HG03442 (cell line): ENCODE results near the gene GATAD2A.
"Not testable (repeated sequence)": the region's sequence is repeated elsewhere in the genome, so short reads cannot be mapped to it uniquely, and the experiment has no call there.

Source experiments
- ATAC-seq: cut with Tn5 transposase; IDR thresholded peaks from one replicate; pipeline ENCODE4 v1.9.1; 2021; ENCODE audit warnings: mild to moderate bottlenecking, moderate library complexity; ENCODE audit not compliant: unreplicated experiment

GATAD2A gene

DNA sequence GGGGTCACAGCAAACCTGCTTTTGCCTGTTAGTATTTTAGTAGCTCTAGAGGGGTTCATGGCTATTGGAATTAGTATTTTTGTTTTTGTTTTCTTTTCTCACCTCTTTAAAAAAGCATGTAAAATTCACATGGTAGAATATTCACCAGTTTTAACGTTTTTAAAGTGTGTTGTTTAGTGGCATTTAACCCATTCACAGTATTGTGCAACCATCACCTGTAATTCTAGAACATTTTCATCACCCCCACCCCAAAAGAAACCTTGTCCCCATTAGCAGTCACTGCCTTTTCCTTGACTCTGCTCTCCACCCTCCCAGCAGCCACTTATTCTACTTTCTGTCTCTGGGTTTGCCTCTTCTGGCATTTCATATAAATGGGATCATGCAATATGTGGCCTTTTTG is 39.8 kb downstream of the GATAD2A start:
- no peak for ATAC-seq

- peak; percentile 37 for ATAC-seq
These were observed 40.5 kb downstream of the GATAD2A start for GRCh38 chr19:19445911-19446361.

GRCh38 chr19:19446655-19447437 is 41.4 kb downstream of the GATAD2A start:
- no peak for ATAC-seq

DNA sequence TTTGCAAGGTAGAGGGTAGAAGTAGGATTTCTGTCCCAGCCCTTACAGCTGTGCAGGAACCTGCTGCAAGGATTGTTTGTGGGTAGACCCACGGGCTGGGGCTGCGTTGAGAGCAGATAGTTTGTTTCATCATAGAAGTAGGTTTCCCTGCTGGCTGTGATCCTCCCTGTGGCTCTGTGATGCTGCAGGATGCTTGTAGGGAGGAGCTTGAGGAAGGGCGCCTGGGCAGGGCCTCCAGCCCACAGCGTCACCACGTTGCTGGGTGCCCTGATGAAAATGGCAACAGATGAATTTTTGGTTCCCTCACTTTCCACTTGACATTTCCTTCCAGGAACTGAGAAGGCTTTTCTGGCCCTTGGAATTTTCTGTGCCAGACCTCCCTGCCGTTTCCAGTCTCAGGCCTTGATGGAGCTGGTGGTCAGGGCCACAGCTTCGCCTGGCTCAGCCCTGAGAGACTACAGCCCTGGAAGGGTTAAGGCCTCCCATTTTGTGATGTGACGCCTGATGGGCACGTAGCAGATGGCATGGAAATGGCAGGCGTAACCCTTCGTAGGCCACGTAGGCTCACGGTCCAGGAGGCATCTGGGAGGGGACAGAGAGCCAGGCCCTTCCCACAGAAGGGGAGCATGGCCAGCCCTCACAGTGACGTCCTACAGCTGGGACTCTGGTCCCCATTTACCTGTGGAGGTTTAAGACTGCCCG is 42.2 kb downstream of the GATAD2A start:
- no peak for ATAC-seq

DNA sequence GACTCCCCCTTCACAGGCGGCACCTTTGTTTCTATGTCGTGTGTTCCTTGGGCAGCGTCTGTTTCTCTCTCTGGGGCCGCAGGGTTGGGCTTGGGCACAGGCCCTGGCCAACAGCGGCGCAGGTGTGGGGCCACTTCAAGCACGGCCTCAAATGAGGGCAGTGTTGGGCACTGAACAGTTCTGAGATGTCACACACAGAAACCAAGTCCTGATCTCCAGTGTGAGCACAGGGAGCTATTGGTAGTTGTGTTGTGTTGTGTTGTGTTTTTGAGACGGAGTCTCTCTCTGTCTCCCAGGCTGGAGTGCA is 42.7 kb downstream of the GATAD2A start:
- no peak for ATAC-seq

DNA sequence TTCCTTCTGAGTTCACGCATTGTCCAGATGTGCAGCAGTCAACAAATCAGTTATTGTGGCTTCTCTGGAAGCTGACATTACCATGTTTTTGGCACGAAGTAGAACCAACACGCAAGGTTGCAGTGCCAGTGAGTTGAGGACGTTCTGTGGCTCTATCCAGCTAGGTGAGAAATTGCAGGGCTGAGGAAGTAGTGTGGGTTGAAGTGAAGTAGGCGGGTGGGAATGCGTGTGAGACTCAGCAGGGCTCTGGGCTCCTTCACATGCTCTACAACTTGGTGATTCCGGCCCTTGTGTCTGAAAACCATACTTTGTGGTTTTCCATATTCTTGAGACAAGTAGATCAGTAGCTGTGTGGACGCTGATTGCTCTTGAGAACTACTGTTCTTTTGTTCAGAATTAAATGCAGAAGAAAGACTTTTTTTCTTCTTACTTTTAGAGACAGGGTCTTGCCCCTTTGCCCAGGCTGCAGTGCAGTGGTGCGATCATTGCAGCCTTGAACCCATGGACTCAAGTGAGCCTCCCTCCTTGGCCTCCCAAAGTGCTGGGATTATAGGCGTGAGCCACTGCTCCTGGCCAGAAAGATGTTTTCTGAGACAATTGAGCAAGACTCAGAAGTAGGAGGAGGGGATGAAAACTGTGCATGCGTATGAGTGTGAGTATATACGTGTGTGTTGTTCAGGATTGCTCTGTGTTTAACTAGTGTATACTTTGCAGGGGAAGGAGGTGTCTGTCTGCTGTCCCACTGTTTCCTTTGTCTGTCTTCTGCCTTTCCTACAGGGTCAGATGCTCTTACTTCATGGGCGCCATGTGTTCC is 46.2 kb downstream of the GATAD2A start:
- ATAC-seq = peak; percentile 73

DNA sequence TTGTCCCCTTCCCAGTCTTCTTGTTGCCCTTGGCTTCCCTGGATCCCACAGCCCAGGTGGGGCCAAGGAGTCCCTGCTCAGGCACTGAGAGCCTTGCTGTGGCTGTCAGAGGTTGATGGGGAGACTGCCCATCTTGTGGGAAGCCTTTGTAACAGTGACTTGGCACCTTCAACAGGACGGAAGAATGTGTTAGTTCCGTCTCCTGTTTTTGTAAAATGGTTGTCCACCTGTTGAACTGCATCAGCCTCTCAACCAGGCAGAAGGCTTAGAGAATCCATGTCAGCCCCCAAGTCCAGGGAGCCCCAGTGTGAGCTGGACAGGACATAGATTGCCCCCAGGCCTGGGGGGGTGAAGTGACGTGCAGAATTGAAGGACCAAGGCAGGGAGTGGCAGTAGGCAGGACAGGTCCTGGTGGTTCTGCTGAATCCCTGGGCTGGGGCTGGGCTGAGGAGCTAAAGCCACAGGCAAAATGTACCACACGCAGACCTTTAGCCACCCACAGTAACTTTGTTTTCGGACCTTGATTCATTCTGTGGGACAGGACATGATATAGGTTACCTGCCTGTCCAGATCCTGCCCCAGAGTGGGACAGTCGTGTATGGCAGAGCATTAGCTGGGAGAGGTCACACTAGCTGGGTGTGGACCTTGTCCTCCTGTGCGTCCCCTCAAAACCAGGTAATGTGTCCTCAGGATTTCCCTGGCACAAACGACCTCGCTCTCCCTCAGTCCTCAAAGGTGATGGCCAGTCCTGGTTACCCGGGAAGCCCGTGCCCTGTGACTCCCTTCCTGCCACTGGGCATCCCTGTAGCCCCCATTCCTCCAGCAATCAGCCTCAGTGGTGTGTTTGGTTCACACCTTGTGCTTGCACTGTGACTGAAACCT is 47.0 kb downstream of the GATAD2A start:
- ATAC-seq = no peak

DNA sequence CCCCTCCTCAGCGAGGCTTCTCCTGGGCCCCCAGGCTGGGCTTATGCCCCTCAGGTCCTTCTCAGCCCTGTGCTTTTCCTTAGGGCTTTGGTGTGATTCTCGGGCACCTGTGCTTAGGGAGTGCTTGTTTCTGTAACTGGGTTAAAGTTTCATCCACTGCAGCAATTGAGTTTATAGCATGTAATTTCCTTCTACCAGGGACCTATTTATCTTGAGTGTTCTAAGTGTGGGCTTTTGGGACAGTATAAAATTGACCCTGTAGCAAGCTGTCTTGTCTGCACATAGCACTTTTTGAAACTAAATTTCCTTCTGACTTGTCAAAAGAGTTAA is 47.6 kb downstream of the GATAD2A start:
- no peak for ATAC-seq

- not testable (repeated sequence) for ATAC-seq
These were observed 49.9 kb downstream of the GATAD2A start for GRCh38 chr19:19455166-19455919.

DNA sequence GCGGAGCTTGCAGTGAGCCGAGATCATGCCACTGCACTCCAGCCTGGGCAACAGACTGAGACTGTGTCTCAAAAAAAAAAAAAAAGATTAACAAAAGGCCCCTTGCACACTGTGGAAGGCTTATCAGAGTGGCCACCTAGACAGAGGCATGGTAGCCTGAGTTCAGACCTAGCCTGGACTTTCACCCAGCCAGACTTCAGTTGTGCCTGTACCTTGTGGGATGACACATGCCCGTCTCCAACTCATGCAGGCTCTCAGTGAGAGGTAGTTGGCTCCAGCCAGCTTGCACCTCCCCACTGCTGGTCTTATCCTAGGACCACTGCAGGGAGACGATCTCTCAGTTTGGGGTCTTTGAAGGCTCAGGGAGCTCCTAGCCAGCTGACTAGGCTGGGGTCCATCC is 52.2 kb downstream of the GATAD2A start:
- ATAC-seq = no peak

GRCh38 chr19:19458110-19458816 is 52.8 kb downstream of the GATAD2A start:
- no peak for ATAC-seq

DNA sequence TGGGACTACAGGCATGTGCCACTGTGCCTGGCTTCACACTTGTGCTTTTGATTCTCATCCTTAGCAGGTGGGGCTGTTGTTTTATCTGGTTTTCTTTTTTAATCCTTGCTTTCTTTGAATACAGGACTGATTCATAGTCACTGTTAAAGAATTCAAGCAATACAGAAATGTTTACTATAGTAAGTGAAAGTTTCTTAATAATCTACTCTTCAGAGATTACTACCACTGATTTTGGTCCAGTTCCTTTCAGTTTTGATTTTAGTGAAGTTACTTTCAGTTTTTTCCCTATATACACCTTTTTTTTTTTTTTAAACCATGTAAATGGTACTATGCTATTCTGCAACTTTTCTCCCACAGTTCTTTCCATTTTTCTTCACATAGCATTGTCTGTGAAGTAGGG is 53.6 kb downstream of the GATAD2A start:
- ATAC-seq = no peak

DNA sequence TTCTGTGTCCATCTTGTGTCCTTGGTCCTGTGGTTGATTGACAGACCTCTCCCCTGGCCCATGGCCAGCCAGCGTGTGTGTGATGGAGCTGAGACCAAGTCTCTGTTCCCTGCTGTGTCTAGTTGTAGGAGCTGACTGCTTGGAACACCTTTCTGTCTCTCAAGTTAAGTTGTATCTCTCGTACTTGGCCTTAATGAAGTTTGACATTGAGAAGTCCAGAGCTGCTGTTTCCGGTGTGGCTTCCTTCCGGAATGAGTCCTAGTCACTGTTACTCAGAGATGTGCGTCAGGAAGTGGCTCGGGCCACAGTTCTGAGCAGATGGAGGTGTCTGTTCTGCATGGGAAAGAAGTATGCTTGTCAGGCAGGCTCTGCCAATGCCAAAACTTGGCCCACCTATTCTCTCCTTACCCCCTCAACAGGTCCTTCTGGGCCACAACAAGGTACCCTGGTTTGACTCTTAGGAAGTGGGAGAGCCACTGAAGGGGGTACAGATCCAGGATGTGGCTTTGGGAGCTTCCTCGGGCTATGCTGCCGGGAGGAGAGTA is 54.3 kb downstream of the GATAD2A start:
- no peak for ATAC-seq

- no peak for ATAC-seq
These were observed 54.8 kb downstream of the GATAD2A start for GRCh38 chr19:19460258-19460731.

- peak; percentile 35 for ATAC-seq
These were observed 55.3 kb downstream of the GATAD2A start for GRCh38 chr19:19460761-19461265.

DNA sequence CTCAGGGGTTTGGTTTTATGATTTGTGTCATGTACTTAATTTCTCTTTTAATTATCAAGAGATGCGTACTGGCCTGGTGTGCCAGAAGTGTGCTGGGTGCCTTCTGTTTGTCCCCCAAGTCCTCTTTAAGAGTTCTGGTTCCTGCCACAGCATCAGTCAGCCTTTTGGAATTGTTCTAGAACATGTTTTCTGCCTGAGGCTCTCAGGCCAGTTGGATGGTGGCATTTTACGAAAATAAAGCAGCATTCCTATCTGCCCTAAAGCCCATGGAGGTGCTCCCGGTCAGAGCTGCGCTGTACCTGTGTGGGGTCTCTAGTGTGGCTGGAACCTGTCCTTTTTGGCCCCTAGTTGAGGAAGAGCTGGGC is 55.8 kb downstream of the GATAD2A start:
- ATAC-seq = no peak

- ATAC-seq = no peak
These were observed 56.5 kb downstream of the GATAD2A start for GRCh38 chr19:19461671-19462622.
